Endothelial cell (in vitro differentiated cells): ENCODE measurements around the gene SPSB1. TPM values are rescaled to one million over a fixed set of nuclear protein-coding genes. Genes with fewer than 3 reads are reported as not detected.

Source experiments
- DNase-seq: peaks from one replicate; pipeline ENCODE4 v3.0.0; 2021; ENCODE audit warnings: low spot score
- H3K27ac Mint-ChIP-seq: one replicate; pipeline ENCODE4 v1.8.0; 2021; ENCODE audit warnings: mixed read lengths, inconsistent platforms; ENCODE audit not compliant: unreplicated experiment
- H3K27me3 Mint-ChIP-seq: one replicate; pipeline ENCODE4 v1.8.0; 2021; ENCODE audit warnings: mild to moderate bottlenecking, moderate library complexity, mixed read lengths, inconsistent platforms; ENCODE audit not compliant: unreplicated experiment
- H3K36me3 Mint-ChIP-seq: one replicate; pipeline ENCODE4 v1.8.0; 2021; ENCODE audit warnings: mild to moderate bottlenecking, low read depth, mixed read lengths, inconsistent platforms; ENCODE audit not compliant: unreplicated experiment
- H3K4me1 Mint-ChIP-seq: one replicate; pipeline ENCODE4 v1.8.0; 2021; ENCODE audit warnings: mild to moderate bottlenecking, mixed read lengths, inconsistent platforms; ENCODE audit not compliant: unreplicated experiment
- H3K4me3 Mint-ChIP-seq: one replicate; pipeline ENCODE4 v1.8.0; 2021; ENCODE audit warnings: mild to moderate bottlenecking, mixed read lengths, inconsistent platforms; ENCODE audit not compliant: unreplicated experiment
- H3K9me3 Mint-ChIP-seq: one replicate; pipeline ENCODE4 v1.8.0; 2021; ENCODE audit warnings: mixed read lengths, inconsistent platforms; ENCODE audit not compliant: unreplicated experiment
- CTCF ChIP-seq: fragments of 200-600 bp; sonication (generic); IDR thresholded peaks from one replicate; pipeline ENCODE4 v1.5.0; 2021; ENCODE audit warnings: antibody characterized with exemption; ENCODE audit not compliant: unreplicated experiment
- total RNA-seq: library from RNA; stranded (reverse); fragmentation: NEBNext Ultra II Directional; extraction: Animal tissue kit (Norgen Biotek cat#: 25700); gene quantifications from one replicate; pipeline ENCODE4 v1.2.1, GENCODE V29; 2021; ENCODE audit not compliant: unreplicated experiment

SPSB1 gene
- total RNA-seq, 1 donor from 2014 or later: 8.1 TPM

DNA sequence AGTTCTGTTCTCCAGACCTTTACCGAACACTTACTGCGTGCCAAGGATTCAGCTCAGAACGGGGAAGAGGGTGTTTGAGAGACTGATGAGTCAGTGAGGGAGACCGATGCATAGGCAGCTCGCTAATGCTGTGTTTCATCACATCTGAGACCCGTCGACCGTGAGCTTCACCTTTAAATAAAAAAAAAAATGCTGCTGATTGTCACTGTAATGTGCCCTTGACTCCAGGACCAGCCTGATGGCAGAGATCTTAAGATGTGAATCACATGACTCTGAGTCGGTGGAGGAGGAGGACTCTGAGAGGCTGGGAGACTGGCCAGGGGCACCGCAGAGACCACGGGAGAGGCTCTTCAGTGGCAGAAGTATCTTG, 28.8 kb downstream of the SPSB1 start:
- H3K9me3 Mint-ChIP-seq: no peaks in the 10 kb centered on the region
- peak overlapping the region; percentile 2 for H3K27ac Mint-ChIP-seq
- TF ChIP-seq CTCF: no peak
- no peak overlapping the region for H3K4me3 Mint-ChIP-seq
- H3K4me1 Mint-ChIP-seq: peaks cover 26% of the 10 kb centered on the region
- peaks cover 17% of the 10 kb centered on the region for H3K27me3 Mint-ChIP-seq
- H3K36me3 Mint-ChIP-seq: peaks cover 3% of the 10 kb centered on the region
- no peak for DNase-seq

GRCh38 chr1:9321986-9322660, 29.4 kb downstream of the SPSB1 start:
- H3K36me3 Mint-ChIP-seq: peaks cover 3% of the 10 kb centered on the region
- H3K27ac Mint-ChIP-seq: peak overlapping the region; percentile 2
- DNase-seq: no peak
- H3K27me3 Mint-ChIP-seq: peaks cover 15% of the 10 kb centered on the region
- H3K4me3 Mint-ChIP-seq: no peak overlapping the region
- TF ChIP-seq CTCF: no peak
- peaks cover 26% of the 10 kb centered on the region for H3K4me1 Mint-ChIP-seq
- H3K9me3 Mint-ChIP-seq: no peaks in the 10 kb centered on the region

- H3K36me3 Mint-ChIP-seq: peaks cover 3% of the 10 kb centered on the region
- no peak overlapping the region for H3K4me3 Mint-ChIP-seq
- H3K4me1 Mint-ChIP-seq: peaks cover 24% of the 10 kb centered on the region
- no peaks in the 10 kb centered on the region for H3K9me3 Mint-ChIP-seq
- no peak for TF ChIP-seq CTCF
- H3K27ac Mint-ChIP-seq: no peak overlapping the region
- H3K27me3 Mint-ChIP-seq: peaks cover 15% of the 10 kb centered on the region
- no peak for DNase-seq
Measured at GRCh38 chr1:9322661-9323244, 30.1 kb downstream of the SPSB1 start.

DNA sequence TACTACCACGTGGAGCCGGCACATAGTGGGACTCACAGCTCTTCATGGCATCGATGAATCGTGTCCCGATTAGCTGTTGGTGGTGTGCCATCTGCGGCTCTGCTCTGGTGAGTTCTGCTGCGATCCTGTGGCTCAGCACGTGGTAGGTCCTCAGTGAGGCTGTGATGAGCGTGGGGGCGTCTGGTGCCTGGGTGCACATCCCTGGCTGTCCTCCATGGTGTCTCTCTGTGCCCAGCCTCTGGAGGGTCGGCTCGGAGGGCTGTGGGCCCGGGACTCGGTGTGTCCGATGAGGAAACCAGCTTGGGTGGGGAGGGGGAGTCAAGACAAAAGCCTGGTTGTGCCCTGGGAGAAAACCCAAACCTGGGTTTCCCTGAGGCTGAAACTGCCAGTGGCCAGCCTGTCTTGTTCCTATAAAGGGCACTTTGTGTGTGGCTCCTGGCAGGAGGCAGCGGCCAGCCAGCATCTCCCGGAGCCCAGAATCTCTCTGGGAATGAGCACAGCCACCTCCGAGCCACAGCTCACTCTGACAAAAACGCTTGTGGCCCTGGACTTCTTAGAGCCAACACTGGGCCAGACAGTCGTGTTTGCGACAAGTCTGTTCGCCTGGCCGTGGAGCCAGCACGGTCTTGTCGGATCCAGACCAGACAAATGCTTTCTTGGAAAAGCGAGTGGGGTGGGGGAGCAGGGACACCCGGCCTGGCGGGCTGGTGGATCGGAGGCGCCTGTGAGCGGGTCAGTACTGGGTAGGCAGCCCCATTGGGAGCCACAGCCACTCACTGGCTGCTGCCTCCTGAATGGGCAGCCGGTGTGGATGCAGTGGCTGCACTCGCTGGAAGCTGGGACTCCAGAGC, 31.8 kb downstream of the SPSB1 start:
- peaks cover 6% of the 10 kb centered on the region for H3K36me3 Mint-ChIP-seq
- H3K9me3 Mint-ChIP-seq: no peaks in the 10 kb centered on the region
- no peak for DNase-seq
- no peak overlapping the region for H3K4me3 Mint-ChIP-seq
- peaks cover 16% of the 10 kb centered on the region for H3K27me3 Mint-ChIP-seq
- H3K4me1 Mint-ChIP-seq: peaks cover 22% of the 10 kb centered on the region
- H3K27ac Mint-ChIP-seq: no peak overlapping the region
- TF ChIP-seq CTCF: no peak

GRCh38 chr1:9326596-9326995, 33.9 kb downstream of the SPSB1 start:
- no peak overlapping the region for H3K4me3 Mint-ChIP-seq
- peaks cover 6% of the 10 kb centered on the region for H3K36me3 Mint-ChIP-seq
- no peak for DNase-seq
- H3K4me1 Mint-ChIP-seq: peaks cover 4% of the 10 kb centered on the region
- peaks cover 7% of the 10 kb centered on the region for H3K27me3 Mint-ChIP-seq
- no peak overlapping the region for H3K27ac Mint-ChIP-seq
- no peaks in the 10 kb centered on the region for H3K9me3 Mint-ChIP-seq
- no peak for TF ChIP-seq CTCF
